ENCODE data around the gene FASTKD3.

DNA sequence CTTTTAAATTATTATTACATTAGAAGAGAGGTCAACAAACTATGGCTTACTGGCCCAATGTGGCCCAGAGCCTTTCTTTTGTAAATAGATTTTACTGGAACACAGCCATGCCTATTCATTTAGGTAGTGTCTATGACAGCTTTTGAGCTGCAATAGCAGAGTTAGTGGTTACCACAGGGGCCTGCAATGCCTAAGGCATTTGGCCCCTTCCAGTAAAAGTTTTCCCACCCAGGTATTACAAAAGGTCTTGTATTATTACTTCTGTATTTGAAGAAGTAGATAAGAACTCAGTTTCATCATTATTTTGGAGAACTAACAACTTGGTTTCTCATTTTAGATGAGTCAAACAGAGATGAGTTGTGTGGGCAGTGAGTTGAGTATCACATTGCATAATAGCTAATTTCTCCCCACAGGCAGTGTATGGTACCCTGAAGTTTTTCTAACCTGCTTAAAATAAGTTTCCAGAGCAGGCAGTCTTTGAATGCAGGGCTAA, 9.6 kb upstream of the FASTKD3 start:
- TF ChIP-seq, protein P1, sequence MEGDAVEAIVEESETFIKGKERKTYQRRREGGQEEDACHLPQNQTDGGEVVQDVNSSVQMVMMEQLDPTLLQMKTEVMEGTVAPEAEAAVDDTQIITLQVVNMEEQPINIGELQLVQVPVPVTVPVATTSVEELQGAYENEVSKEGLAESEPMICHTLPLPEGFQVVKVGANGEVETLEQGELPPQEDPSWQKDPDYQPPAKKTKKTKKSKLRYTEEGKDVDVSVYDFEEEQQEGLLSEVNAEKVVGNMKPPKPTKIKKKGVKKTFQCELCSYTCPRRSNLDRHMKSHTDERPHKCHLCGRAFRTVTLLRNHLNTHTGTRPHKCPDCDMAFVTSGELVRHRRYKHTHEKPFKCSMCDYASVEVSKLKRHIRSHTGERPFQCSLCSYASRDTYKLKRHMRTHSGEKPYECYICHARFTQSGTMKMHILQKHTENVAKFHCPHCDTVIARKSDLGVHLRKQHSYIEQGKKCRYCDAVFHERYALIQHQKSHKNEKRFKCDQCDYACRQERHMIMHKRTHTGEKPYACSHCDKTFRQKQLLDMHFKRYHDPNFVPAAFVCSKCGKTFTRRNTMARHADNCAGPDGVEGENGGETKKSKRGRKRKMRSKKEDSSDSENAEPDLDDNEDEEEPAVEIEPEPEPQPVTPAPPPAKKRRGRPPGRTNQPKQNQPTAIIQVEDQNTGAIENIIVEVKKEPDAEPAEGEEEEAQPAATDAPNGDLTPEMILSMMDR (IDR thresholded peaks at IDR 0.05), result no peak
- no peak for TF ChIP-seq POLR2A (IDR thresholded peaks at IDR 0.05)
- no peak for TF ChIP-seq POLR2AphosphoS5 (IDR thresholded peaks at IDR 0.05)

Data from transverse colon (tissue), 4 donors.